WTC11 (cell line): ENCODE measurements around the gene B4GALNT3. TPM values are rescaled to one million over a fixed set of nuclear protein-coding genes. Genes with fewer than 3 reads are reported as not detected.

Experiments used
- ATAC-seq: fragments of 200-7000 bp; cut with Tn5 transposase; 2 replicates; pipeline ENCODE4 v1.10.0; 2021; ENCODE audit warnings: mild to moderate bottlenecking, moderate library complexity
- CTCF ChIA-PET: fragments of 300-600 bp; sonication (Branson Sonifier 250); formaldehyde crosslinking; loops from one replicate; lab custom pipeline; 2021; ENCODE audit warnings: antibody characterized with exemption; lab: Charles Lee
- POLR2A ChIA-PET: fragments of 350-600 bp; sonication (Branson Sonifier 250); formaldehyde crosslinking; loops from one replicate; lab custom pipeline; 2021; ENCODE audit warnings: antibody characterized with exemption; lab: Charles Lee
- DNase-seq: peaks from one replicate; pipeline ENCODE4 v3.0.0; 2021; ENCODE audit warnings: low spot score
- H3K27ac Mint-ChIP-seq: 2 replicates; pipeline ENCODE4 v1.8.0; 2021; ENCODE audit warnings: mixed read lengths
- H3K27me3 Mint-ChIP-seq: 2 replicates; pipeline ENCODE4 v1.8.0; 2021; ENCODE audit warnings: low read depth, mild to moderate bottlenecking, moderate library complexity, mixed read lengths
- H3K36me3 Mint-ChIP-seq: 2 replicates; pipeline ENCODE4 v1.8.0; 2021; ENCODE audit warnings: mixed read lengths
- H3K4me1 Mint-ChIP-seq: 2 replicates; pipeline ENCODE4 v1.8.0; 2022; ENCODE audit warnings: mixed read lengths
- H3K4me3 Mint-ChIP-seq: 2 replicates; pipeline ENCODE4 v1.8.0; 2021; ENCODE audit warnings: mild to moderate bottlenecking, moderate library complexity, mixed read lengths
- H3K9me3 Mint-ChIP-seq: 2 replicates; pipeline ENCODE4 v1.8.0; 2021; ENCODE audit warnings: mixed read lengths
- AR ChIP-seq: fragments of 250-450 bp; sonication (Bioruptor Pico); IDR thresholded peaks from 2 replicates; pipeline ENCODE4 v1.9.0; 2021; ENCODE audit warnings: mild to moderate bottlenecking
- ATF1 ChIP-seq: sonication (generic); formaldehyde crosslinking; IDR thresholded peaks from 2 replicates; pipeline ENCODE4 v1.8.1; 2023; ENCODE audit warnings: mild to moderate bottlenecking, moderate library complexity, missing genetic modification reagents
- CDX4 ChIP-seq: fragments of 250-450 bp; sonication (Bioruptor Pico); IDR thresholded peaks from 2 replicates; pipeline ENCODE4 v1.9.0; 2021; ENCODE audit warnings: moderate library complexity, mild to moderate bottlenecking, inconsistent platforms, borderline replicate concordance
- E2F1 ChIP-seq: sonication (generic); formaldehyde crosslinking; IDR thresholded peaks from 2 replicates; pipeline ENCODE4 v1.8.0; 2022; ENCODE audit warnings: mild to moderate bottlenecking, missing genetic modification reagents
- ELF4 ChIP-seq: sonication (generic); formaldehyde crosslinking; IDR thresholded peaks from 2 replicates; pipeline ENCODE4 v1.8.1; 2022; ENCODE audit warnings: low read depth, mild to moderate bottlenecking, moderate library complexity, missing genetic modification reagents
- GABPB1 ChIP-seq: sonication (generic); formaldehyde crosslinking; IDR thresholded peaks from 2 replicates; pipeline ENCODE4 v1.8.1; 2023; ENCODE audit warnings: mild to moderate bottlenecking, missing genetic modification reagents
- GTF2I ChIP-seq: fragments of 250-450 bp; sonication (Bioruptor Pico); conservative IDR thresholded peaks from 2 replicates; pipeline ENCODE4 v1.4.0; 2021; ENCODE audit warnings: mild to moderate bottlenecking
- IRF2 ChIP-seq: sonication (generic); formaldehyde crosslinking; IDR thresholded peaks from 2 replicates; pipeline ENCODE4 v1.8.0; 2022; ENCODE audit warnings: low read depth, missing genetic modification reagents, borderline replicate concordance
- OVOL2 ChIP-seq: fragments of 250-450 bp; sonication (Bioruptor Pico); IDR thresholded peaks from 2 replicates; pipeline ENCODE4 v1.9.0; 2021; ENCODE audit warnings: mild to moderate bottlenecking, borderline replicate concordance
- TCF7 ChIP-seq: sonication (generic); formaldehyde crosslinking; IDR thresholded peaks from 2 replicates; pipeline ENCODE4 v1.8.0; 2022; ENCODE audit warnings: mild to moderate bottlenecking, low read depth, missing genetic modification reagents, moderate library complexity
- USF1 ChIP-seq: sonication (generic); formaldehyde crosslinking; IDR thresholded peaks from 2 replicates; pipeline ENCODE4 v1.8.0; 2022; ENCODE audit warnings: mild to moderate bottlenecking, missing genetic modification reagents
- ZBTB21 ChIP-seq: sonication (generic); formaldehyde crosslinking; IDR thresholded peaks from 2 replicates; pipeline ENCODE4 v1.8.1; 2023; ENCODE audit warnings: mild to moderate bottlenecking, missing genetic modification reagents, borderline replicate concordance
- ZNF138 ChIP-seq: sonication (generic); formaldehyde crosslinking; conservative IDR thresholded peaks from 2 replicates; pipeline ENCODE4 v1.8.1; 2022; ENCODE audit warnings: mild to moderate bottlenecking, moderate library complexity, missing genetic modification reagents
- ZNF232 ChIP-seq: sonication (generic); formaldehyde crosslinking; IDR thresholded peaks from 2 replicates; pipeline ENCODE4 v1.8.0; 2022; ENCODE audit warnings: mild to moderate bottlenecking, missing genetic modification reagents
- ZNF281 ChIP-seq: sonication (generic); formaldehyde crosslinking; IDR thresholded peaks from 2 replicates; pipeline ENCODE4 v1.8.0; 2023; ENCODE audit warnings: mild to moderate bottlenecking, missing genetic modification reagents
- ZNF425 ChIP-seq: fragments of 250-450 bp; sonication (Bioruptor Pico); conservative IDR thresholded peaks from 2 replicates; pipeline ENCODE4 v1.9.0; 2021; ENCODE audit warnings: mild to moderate bottlenecking
- ZNF512 ChIP-seq: sonication (generic); formaldehyde crosslinking; IDR thresholded peaks from 2 replicates; pipeline ENCODE4 v1.8.1; 2022; ENCODE audit warnings: missing genetic modification reagents, borderline replicate concordance
- total RNA-seq: library from RNA; stranded (reverse); gene quantifications from 3 replicates; pipeline ENCODE4 v1.2.3, GENCODE V29; 2021
- TF ChIP-seq, protein P1 (sequence below): sonication (generic); formaldehyde crosslinking; conservative IDR thresholded peaks from 2 replicates; pipeline ENCODE4 v1.8.1; 2022; ENCODE audit warnings: mild to moderate bottlenecking, missing genetic modification reagents

B4GALNT3 gene
- total RNA-seq, 1 experiment from 2014 or later = 19.0 TPM

- TF ChIP-seq ZNF281 (CRISPR knock-in tag) (no peak), OVOL2 (CRISPR knock-in tag) (no peak), USF1 (CRISPR knock-in tag) (no peak), IRF2 (no peak), TCF7 (CRISPR knock-in tag) (no peak)
- TF ChIP-seq, protein P1, sequence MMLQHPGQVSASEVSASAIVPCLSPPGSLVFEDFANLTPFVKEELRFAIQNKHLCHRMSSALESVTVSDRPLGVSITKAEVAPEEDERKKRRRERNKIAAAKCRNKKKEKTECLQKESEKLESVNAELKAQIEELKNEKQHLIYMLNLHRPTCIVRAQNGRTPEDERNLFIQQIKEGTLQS = no peak
Measured at GRCh38 chr12:556498-556897, 96.8 kb downstream of the B4GALNT3 start (continued).

- DNase-seq (no peak), ATAC-seq (no peak)
- Mint-ChIP-seq H3K4me3 (no peak overlapping the region), H3K4me1 (no peaks in the 10 kb centered on the region), H3K27me3 (no peaks in the 10 kb centered on the region), H3K36me3 (no peaks in the 10 kb centered on the region), H3K9me3 (peaks cover 4% of the 10 kb centered on the region; the same call in 1 of the 2 replicates), H3K27ac (no peak overlapping the region)
- ChIA-PET CTCF (no interaction called here), POLR2A (no interaction called here)
- no peak for TF ChIP-seq ZNF138
Measured at GRCh38 chr12:558580-558979, 98.8 kb downstream of the B4GALNT3 start.

DNA sequence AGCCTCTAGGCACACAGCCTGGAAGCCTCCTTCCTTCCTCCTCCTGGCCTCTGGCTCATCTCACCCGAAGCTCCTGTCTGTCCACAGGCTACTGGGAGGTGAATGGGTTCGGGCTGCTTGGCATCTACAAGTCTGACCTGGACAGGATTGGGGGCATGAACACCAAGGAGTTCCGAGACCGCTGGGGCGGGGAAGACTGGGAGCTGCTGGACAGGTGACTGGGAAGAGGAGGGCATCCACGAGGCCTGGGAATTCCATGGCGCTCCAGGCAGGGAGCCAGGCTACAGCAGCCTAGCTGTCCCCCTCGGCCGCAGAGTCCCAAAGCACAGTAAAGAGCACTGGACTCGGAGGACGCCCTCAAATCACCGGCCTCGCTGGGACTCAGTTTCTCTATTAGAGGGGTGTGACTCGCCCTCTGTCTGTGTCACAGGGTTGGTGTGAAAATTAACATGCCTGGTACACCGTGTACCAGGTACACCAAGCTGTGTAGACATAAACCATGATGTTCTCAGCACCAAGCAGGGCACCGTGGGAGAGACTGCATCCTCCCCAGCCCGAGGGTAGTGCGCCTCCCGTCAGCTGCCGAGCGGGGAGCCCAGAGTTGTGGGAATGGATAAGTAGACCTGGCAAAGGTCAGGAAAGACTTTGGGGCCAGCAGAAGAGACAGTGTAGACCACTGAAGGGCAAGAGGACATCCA lies 99.6 kb downstream of the B4GALNT3 start:
- ChIA-PET POLR2A (no interaction called here), CTCF (no interaction called here)
- Mint-ChIP-seq H3K36me3 (no peaks in the 10 kb centered on the region), H3K27me3 (no peaks in the 10 kb centered on the region), H3K9me3 (peaks cover 4% of the 10 kb centered on the region; the same call in 1 of the 2 replicates), H3K27ac (no peak overlapping the region), H3K4me3 (no peak overlapping the region), H3K4me1 (no peaks in the 10 kb centered on the region)
- DNase-seq = no peak
- no peak for ATAC-seq
- no peak for TF ChIP-seq GABPB1
- no peak for TF ChIP-seq ATF1 (CRISPR knock-in tag)
- TF ChIP-seq ZBTB21 (CRISPR knock-in tag) = no peak
- no peak for TF ChIP-seq TCF7 (CRISPR knock-in tag)
- TF ChIP-seq CDX4 (CRISPR knock-in tag) = no peak
- TF ChIP-seq GTF2I = no peak
- no peak for TF ChIP-seq ELF4 (CRISPR knock-in tag)
- no peak for TF ChIP-seq AR (CRISPR knock-in tag)
- TF ChIP-seq E2F1 (CRISPR knock-in tag) = no peak
- TF ChIP-seq ZNF232 (CRISPR knock-in tag) = no peak
- no peak for TF ChIP-seq ZNF425
- TF ChIP-seq, protein P1 = no peak
- no peak for TF ChIP-seq ZNF512 (CRISPR knock-in tag)
